ENCODE results near the gene TFF2.

TFF2 gene

DNA sequence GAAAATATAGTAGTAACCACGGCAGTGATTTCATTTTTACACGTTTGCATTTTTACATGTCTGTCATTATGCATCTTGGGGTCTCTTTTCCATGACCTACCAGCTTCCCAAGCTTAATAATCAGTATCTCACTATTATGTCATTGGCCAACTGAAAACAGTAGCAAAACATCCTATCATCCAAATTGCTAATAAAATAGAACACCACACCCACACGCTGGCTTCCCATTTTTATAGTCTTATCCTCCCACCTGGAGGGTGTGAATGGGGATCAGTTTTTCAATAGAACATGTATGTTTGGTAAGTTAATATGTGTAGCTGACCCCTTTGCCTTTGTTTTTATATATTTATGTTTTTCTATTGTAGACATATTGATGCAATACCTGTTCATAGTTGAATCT is 47.4 kb downstream of the TFF2 start:
- H3K27ac Mint-ChIP-seq, result no peak overlapping the region
- H3K4me3 Mint-ChIP-seq, result no peak overlapping the region
- no peaks in the 10 kb centered on the region for H3K9me3 Mint-ChIP-seq
- TF ChIP-seq, protein P1, sequence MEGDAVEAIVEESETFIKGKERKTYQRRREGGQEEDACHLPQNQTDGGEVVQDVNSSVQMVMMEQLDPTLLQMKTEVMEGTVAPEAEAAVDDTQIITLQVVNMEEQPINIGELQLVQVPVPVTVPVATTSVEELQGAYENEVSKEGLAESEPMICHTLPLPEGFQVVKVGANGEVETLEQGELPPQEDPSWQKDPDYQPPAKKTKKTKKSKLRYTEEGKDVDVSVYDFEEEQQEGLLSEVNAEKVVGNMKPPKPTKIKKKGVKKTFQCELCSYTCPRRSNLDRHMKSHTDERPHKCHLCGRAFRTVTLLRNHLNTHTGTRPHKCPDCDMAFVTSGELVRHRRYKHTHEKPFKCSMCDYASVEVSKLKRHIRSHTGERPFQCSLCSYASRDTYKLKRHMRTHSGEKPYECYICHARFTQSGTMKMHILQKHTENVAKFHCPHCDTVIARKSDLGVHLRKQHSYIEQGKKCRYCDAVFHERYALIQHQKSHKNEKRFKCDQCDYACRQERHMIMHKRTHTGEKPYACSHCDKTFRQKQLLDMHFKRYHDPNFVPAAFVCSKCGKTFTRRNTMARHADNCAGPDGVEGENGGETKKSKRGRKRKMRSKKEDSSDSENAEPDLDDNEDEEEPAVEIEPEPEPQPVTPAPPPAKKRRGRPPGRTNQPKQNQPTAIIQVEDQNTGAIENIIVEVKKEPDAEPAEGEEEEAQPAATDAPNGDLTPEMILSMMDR (IDR thresholded peaks at IDR 0.05), result no peak
- H3K36me3 Mint-ChIP-seq (ENCODE audit: low read depth), result no peaks in the 10 kb centered on the region
- H3K4me1 Mint-ChIP-seq, result peaks cover 2% of the 10 kb centered on the region
- no peak for DNase-seq
- H3K27me3 Mint-ChIP-seq (ENCODE audit: low read depth, poor library complexity), result peaks cover 6% of the 10 kb centered on the region

DNA sequence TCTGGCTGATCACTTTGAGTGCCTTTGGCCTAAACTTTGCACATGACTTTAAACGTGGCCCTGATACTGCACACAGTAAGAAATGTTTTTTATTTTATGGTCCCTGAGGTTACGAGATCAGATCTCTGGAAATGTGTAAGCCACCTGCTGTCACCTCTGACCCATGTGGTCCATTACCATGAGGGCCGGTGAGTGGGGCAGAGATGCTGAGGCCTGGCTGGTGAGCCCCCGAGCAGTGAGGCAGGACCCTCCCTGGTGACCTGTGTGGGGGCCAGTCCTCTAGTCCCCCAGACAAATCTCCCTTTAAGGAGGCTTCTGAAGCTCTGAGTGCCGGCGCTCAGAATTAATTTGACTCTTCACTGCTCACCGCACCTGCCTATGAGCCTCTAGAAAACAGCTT is 48.0 kb downstream of the TFF2 start:
- peaks cover 9% of the 10 kb centered on the region for H3K4me1 Mint-ChIP-seq
- no peaks in the 10 kb centered on the region for H3K36me3 Mint-ChIP-seq (ENCODE audit: low read depth)
- peaks cover 6% of the 10 kb centered on the region for H3K27me3 Mint-ChIP-seq (ENCODE audit: low read depth, poor library complexity)
- DNase-seq, result no peak
- H3K27ac Mint-ChIP-seq, result no peak overlapping the region
- TF ChIP-seq, protein P1 (IDR thresholded peaks at IDR 0.05), result no peak
- no peak overlapping the region for H3K4me3 Mint-ChIP-seq
- no peaks in the 10 kb centered on the region for H3K9me3 Mint-ChIP-seq

DNA sequence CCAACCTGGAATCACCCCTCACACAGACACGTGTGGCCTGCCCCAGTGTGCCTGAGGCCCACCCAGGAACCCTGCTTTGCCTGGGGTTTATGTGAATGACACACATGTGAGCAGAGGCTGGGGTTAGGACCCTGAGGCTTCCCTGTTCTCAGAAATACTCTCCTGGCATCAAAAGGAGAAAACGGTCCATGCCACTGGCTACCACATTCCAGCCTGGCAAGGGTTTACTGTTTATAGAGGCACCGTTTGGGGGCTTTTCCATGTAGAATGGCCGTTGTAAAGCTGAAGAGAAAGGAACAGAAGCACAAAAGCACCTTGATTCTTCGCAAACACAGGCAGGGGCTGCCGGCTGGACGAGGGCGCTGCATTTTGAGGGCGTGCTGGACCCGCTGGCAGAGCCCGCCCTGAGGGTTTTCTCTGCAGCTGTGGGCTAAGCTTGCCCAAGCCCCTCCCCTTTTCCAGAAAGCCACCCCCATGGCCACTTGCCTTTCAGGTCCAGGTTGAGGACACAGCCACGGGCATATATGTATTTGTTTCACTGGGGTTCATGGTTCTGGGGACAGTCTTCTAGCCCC is 48.6 kb downstream of the TFF2 start:
- DNase-seq, result no peak
- H3K4me1 Mint-ChIP-seq, result peaks cover 15% of the 10 kb centered on the region

DNA sequence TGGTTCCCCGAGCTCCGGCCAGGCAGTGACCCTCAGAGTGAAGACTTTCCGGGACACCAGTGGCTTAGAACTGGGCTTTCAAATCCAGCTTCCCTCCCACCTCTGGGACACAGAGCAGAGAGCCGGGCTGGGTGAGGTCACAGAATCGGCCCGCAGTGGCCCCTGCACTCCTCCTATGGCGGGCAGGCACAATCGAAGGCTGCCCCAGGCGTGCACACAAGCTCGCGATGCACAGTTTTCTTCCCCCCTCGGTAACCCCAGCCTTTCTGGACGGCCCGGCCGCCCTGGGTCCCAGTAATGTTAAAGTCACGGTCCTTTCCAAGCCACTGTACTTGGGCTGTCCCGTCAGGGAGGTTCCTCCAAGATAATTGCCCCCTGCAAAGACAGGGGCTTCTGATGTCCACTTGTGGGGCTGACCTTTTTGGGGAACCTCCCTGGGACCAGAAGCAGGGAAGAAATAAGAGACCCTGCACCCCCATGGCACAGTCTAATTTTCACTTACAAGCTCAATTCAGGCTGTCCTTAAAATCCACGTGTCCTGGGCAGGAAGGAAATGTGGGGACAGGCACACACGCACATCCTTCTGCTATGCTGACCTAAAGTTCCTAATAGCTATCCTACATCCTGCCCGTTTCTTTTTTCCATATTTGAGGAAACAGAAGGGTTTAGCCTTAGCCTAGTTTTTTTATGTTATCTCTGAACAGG is 49.3 kb downstream of the TFF2 start:
- Mint-ChIP-seq H3K4me3 (no peak overlapping the region), H3K9me3 (no peaks in the 10 kb centered on the region), H3K4me1 (peaks cover 20% of the 10 kb centered on the region), H3K27ac (no peak overlapping the region), H3K36me3 (ENCODE audit: low read depth) (no peaks in the 10 kb centered on the region), H3K27me3 (ENCODE audit: low read depth, poor library complexity) (peaks cover 6% of the 10 kb centered on the region)
- no peak for DNase-seq
- TF ChIP-seq, protein P1 (IDR thresholded peaks at IDR 0.05), result no peak

More for the DNA sequence above, 48.6 kb downstream of the TFF2 start:
- H3K9me3 Mint-ChIP-seq, result no peaks in the 10 kb centered on the region
- H3K4me3 Mint-ChIP-seq, result no peak overlapping the region
- no peak overlapping the region for H3K27ac Mint-ChIP-seq
- peaks cover 6% of the 10 kb centered on the region for H3K27me3 Mint-ChIP-seq (ENCODE audit: low read depth, poor library complexity)
- no peaks in the 10 kb centered on the region for H3K36me3 Mint-ChIP-seq (ENCODE audit: low read depth)
- TF ChIP-seq, protein P1 (IDR thresholded peaks at IDR 0.05), result no peak

DNA sequence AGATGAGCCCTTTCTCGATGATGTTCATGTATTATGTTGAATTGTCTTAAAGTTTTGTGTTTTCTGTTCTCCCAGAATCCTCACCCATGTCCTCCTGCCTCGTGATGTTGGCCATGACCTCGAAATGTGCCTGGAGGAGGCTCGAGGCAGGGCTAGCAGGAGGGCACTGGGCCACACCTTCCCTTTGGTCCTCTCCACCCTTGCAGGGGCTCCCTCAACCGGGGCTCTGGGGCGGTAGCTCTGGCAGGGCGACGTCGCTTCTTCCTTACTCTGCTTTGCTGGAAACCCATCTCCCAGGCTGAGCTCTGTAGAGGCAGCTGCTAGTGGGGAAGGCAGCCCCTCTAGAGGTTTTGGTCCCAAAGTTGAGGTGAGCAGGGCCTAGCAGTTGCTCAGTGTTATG is 49.8 kb downstream of the TFF2 start:
- Mint-ChIP-seq H3K4me1 (peaks cover 25% of the 10 kb centered on the region), H3K27me3 (ENCODE audit: low read depth, poor library complexity) (peaks cover 6% of the 10 kb centered on the region), H3K27ac (no peak overlapping the region), H3K36me3 (ENCODE audit: low read depth) (no peaks in the 10 kb centered on the region), H3K9me3 (no peaks in the 10 kb centered on the region), H3K4me3 (no peak overlapping the region)
- TF ChIP-seq, protein P1 (IDR thresholded peaks at IDR 0.05), result no peak
- no peak for DNase-seq
